Measurements from ENCODE around the gene HPS5. TPM values are rescaled to one million over a fixed set of nuclear protein-coding genes. Genes with fewer than 3 reads are reported as not detected.

Gene HPS5
- total RNA-seq, 1 experiment from 2014 or later: 15.4 TPM

DNA sequence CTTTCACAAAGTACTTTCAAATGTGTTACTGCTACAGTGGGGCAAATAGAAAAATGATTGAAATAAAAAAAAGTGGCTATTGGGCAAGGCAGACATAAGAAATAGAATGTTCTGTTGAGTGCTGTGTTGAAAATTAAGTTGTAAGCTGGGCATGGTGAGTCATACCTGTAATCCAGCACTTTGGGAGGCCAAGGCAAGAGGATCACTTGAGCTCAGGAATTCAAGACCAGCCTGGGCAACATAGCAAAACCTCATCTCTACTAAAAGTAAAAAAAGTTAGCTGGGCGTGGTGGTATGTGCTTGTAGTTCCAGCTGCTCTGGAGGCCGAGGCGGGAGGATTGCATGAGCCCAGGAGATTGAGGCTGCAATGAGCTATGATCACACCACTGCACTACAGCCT, 45.5 kb upstream of the HPS5 start:
- Mint-ChIP-seq H3K4me1 (no peaks in the 10 kb centered on the region), H3K27ac (no peak overlapping the region), H3K36me3 (ENCODE audit: insufficient read depth in 1 of 3, low read depth in 3 of 3) (peaks cover 6 to 37% (median 28%) of the 10 kb centered on the region in 3 experiments; a peak in 5 of 7 replicates), H3K4me3 (no peak overlapping the region), H3K9me3 (no peaks in the 10 kb centered on the region), H3K27me3 (ENCODE audit: low read depth) (no peaks in the 10 kb centered on the region)
- no peaks in the 10 kb centered on the region for H3K4me1 ChIP-seq (ENCODE audit: insufficient read depth, low read length)
- H3K79me1 ChIP-seq (ENCODE audit: insufficient read depth, low read depth, low read length, poor library complexity, severe bottlenecking): no peaks in the 10 kb centered on the region
- H3K14ac ChIP-seq (ENCODE audit: insufficient read depth, low read length): no peak overlapping the region
- H3T11ph ChIP-seq (ENCODE audit: low read length): no peak overlapping the region
- no peak overlapping the region for H3K4me2 ChIP-seq (ENCODE audit: insufficient read depth, insufficient read length, low read length)
- no peak for DNase-seq
- no peak overlapping the region for H2BK12ac ChIP-seq (ENCODE audit: insufficient read length, low read depth, low read length)
- no peak overlapping the region for H3K9ac ChIP-seq (ENCODE audit: extremely low read depth, insufficient read length, low read length)
- H3K27ac ChIP-seq (ENCODE audit: insufficient read length, low read depth, low read length): no peak overlapping the region
- H3K18ac ChIP-seq (ENCODE audit: insufficient read length, low read depth, low read length): no peak overlapping the region
- no peak overlapping the region for H4K91ac ChIP-seq (ENCODE audit: insufficient read length, low read depth, low read length)
- no peaks in the 10 kb centered on the region for H4K20me1 ChIP-seq (ENCODE audit: control insufficient read depth, insufficient read depth, insufficient read length)
- H3K9me3 ChIP-seq (ENCODE audit: control insufficient read depth, low read depth, low read length): no peaks in the 10 kb centered on the region
- no peak overlapping the region for H2BK20ac ChIP-seq (ENCODE audit: low read depth, low read length, poor library complexity, severe bottlenecking)
- no CpG with 5 or more reads among the region's 3 CpGs for WGBS (ENCODE audit: extremely low coverage, insufficient read length, low lambda C conversion rate)
- no peak for TF ChIP-seq CTCF (conservative IDR thresholded peaks at IDR 0.05)
- no peaks in the 10 kb centered on the region for H3K79me2 ChIP-seq (ENCODE audit: insufficient read depth, low read length)
- H4K8ac ChIP-seq (replicated peaks; ENCODE audit: insufficient read length, low read depth, low read length): no peak overlapping the region
- no peak overlapping the region for H3K56ac ChIP-seq (ENCODE audit: insufficient read length, low read depth, low read length)
- no peak overlapping the region for H3K23ac ChIP-seq (ENCODE audit: insufficient read length, low read depth, low read length)
- no peak overlapping the region for H2BK120ac ChIP-seq (ENCODE audit: low read depth, low read length, poor library complexity, severe bottlenecking)
- no peak overlapping the region for H2AK5ac ChIP-seq (ENCODE audit: insufficient read length, low read length)
- H3K4ac ChIP-seq (ENCODE audit: low read depth, low read length): no peak overlapping the region
- H2BK5ac ChIP-seq (ENCODE audit: insufficient read length, low read length): no peak overlapping the region
- H2BK15ac ChIP-seq (ENCODE audit: low read depth, low read length): no peak overlapping the region
- H2AFZ ChIP-seq (ENCODE audit: low read length): no peak overlapping the region
- no peaks in the 10 kb centered on the region for H3K23me2 ChIP-seq (ENCODE audit: insufficient read length, low read depth, low read length, poor library complexity, severe bottlenecking)
- H4K5ac ChIP-seq (ENCODE audit: insufficient read length, low read depth, low read length): no peak overlapping the region
- H3K27me3 ChIP-seq (ENCODE audit: insufficient read depth, low read length): no peaks in the 10 kb centered on the region

All from H9 (cell line).